GM13977 (cell line): ENCODE data around the gene NFE2.

Experiments
- DNase-seq: peaks from one replicate; pipeline ENCODE4 v3.0.0; 2012; ENCODE audit warnings: low spot score
- in situ Hi-C: fragments of 300-500 bp; cut with MboI; formaldehyde crosslinking; loops from one replicate; pipeline ENCODE4 v1.12.0; 2022; ENCODE audit warnings: low sequenced_read_pairs, low pct_unique_long_range_greater_than_20kb, mixed read lengths, inconsistent platforms; ENCODE audit not compliant: unreplicated experiment
- TF ChIP-seq, protein P1 (sequence below): IDR thresholded peaks from 2 replicates; pipeline ENCODE4 v1.5.1; 2012; ENCODE audit warnings: mild to moderate bottlenecking, control low read depth; ENCODE audit not compliant: insufficient read depth; ENCODE audit errors: extremely low read depth, missing control alignments

The NFE2 gene

DNA sequence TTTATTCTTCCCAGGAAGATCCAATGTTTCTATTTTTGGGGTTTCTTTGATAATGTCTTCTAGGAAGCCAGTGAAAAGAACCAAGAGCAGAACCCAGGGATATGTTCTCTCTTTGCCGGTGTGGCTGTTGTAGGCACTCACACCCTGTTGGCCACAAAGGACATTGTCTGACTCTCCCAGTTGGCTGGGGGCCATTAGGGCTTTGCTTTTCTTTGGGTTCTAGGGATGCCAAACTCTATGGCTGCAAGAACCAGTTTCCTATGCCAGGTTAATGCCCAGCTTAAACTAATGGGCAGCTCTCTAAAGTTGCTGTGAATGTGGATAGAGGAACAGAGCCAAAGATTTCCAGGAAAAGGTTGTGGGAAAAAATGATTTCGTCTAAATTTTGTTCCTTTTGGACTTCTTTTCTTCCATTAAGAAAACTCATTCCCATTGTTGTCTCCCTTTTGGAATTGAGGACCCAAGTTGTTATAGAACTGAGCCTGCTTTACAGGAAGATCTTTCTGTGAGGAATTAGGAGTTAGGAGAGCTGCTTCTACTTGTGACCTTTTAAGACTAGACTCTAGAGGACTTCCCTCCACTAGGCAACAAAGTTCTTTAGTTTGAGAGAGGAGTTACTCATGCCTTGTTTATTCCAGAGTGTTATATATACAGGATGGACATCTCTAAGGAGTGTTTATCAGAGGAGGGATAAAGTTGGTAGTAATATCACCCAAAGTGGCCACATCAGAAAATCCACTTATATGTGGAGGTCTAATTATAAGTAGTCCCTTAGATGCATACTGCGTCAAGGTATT, 37.2 kb upstream of the NFE2 start:
- in situ Hi-C loops: no loop called here
- DNase-seq: no peak

DNA sequence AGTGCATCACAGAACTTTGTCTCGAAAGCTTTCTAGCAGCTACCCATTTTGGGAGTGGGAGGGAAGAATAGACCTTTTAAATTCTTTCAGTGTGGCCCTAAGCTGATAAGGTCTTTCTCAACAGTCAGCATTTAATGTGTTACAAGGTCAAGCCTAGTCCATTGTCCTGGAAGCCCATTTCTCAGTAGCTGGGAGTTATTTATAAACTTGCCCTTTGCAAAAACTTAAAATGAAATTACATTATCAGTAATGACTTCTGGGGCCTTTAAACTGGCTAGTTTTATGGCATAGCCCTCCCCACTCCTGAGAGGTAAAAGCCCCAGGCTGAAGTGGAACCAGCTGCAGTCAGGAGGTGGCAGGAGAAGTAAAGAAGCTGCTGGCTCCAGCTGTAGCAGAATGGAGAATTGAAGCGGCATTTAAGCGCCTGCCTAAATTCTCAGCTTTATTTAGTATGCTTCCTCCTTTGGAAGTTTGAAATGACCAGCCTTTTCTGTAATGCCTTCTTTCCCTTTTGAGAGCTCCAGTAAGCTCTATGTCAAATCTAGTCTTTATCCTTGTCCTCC, 36.5 kb upstream of the NFE2 start:
- in situ Hi-C loops: no loop called here
- TF ChIP-seq, protein P1, sequence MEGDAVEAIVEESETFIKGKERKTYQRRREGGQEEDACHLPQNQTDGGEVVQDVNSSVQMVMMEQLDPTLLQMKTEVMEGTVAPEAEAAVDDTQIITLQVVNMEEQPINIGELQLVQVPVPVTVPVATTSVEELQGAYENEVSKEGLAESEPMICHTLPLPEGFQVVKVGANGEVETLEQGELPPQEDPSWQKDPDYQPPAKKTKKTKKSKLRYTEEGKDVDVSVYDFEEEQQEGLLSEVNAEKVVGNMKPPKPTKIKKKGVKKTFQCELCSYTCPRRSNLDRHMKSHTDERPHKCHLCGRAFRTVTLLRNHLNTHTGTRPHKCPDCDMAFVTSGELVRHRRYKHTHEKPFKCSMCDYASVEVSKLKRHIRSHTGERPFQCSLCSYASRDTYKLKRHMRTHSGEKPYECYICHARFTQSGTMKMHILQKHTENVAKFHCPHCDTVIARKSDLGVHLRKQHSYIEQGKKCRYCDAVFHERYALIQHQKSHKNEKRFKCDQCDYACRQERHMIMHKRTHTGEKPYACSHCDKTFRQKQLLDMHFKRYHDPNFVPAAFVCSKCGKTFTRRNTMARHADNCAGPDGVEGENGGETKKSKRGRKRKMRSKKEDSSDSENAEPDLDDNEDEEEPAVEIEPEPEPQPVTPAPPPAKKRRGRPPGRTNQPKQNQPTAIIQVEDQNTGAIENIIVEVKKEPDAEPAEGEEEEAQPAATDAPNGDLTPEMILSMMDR: no peak
- DNase-seq: no peak

More for the DNA sequence above, 37.2 kb upstream of the NFE2 start:
- TF ChIP-seq, protein P1: no peak

DNA sequence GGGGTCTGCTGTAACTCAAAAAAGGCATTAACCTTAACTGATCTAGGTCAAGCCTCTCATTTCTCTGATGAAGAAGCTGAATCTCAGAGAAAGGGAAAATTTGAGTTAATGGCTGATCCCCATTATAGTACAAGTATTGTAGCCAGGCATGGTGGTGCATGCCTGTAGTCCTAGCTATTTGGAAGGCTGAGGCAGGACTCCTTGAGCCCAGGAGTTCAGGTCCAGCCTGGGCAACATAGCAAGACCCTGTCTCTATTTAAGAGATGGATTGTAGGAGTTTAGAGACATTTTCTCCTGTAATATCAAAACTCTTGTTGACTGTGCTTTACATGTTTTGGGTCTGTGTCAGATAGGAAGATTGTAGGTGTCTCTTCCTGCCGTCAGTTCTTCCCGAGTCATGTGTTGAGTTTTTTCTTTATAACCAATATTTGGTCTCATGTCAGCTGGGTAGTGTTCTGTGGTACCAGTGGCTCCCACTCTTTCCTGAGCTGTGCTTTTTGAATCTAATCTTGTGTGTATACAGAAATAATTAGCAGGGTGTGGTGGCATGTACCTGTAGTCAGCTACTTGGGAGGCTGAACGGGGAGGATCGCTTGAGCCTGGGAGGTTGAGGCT, 32.7 kb upstream of the NFE2 start:
- in situ Hi-C loops: no loop called here
- TF ChIP-seq, protein P1: no peak
- no peak for DNase-seq

DNA sequence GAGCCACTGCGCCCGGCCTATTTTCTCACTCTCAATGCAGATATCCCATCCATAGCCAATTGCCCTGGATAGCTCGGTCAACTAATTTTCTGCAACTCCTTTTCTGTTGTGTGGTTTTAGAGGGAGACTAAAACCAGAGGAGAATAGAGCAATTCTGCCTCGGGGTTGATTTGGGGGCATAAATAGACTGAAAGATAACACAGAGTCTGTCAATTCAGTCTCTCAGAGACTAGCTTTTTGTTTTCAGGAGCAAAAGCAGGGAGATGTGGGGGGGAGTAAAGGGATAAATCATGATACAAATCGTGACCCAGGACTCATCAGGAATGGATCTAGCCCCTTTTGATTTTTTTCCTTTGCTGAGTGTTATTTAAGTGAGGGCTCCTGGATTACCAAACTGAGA, 30.6 kb upstream of the NFE2 start:
- TF ChIP-seq, protein P1: no peak
- DNase-seq: no peak
- in situ Hi-C loops: no loop called here

DNA sequence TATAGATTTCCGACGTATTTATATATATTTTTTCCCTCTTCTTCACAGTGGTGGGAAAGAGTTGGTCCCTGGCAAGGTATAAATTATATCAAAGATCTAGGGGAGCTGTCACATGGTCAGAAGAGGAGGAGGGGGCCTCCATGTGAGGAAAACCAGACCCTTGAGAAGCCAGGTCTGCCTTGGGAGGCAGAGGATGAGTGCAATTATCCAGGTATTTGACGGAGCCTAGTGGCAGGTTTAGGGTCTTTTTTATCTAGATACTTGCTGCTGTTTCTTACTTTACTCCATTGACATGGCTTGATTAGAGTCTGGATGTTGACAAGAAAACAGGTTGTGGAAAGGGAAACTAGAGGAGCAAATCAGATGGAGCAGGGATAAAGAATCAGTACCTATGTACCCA, 29.6 kb upstream of the NFE2 start:
- in situ Hi-C loops: no loop called here
- DNase-seq: no peak
- TF ChIP-seq, protein P1: no peak

DNA sequence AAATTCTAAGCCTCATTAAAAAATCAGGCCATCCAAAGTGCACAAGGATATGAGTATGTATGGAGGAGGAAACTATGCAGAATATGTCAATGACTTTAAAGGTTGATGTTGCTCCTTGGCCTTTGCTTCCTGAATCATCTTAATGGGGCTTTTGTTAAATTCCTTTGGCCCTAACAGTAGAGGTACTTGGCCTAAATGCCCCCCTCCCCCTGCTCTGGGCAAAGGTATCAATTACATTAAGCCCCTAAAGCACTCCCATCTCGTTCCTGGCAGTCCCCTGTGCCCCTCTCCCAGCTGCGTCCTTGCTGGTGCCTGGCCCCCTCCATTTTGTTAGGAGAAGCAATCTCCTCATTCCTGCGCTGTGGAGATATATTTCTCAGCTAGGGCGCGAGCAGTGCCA, 28.9 kb upstream of the NFE2 start:
- DNase-seq: no peak
- TF ChIP-seq, protein P1: no peak
- in situ Hi-C loops: no loop called here
